ENCODE results near the gene DDX42. TPM values are rescaled to one million over a fixed set of nuclear protein-coding genes. Genes with fewer than 3 reads are reported as not detected.
A peak's percentile ranks its signal among the peaks of the same experiment; 100 is the strongest.

The DDX42 gene
- total and polyA plus RNA-seq, 2 of the 13 experiments (the other 11 are each of a cell fraction or from before 2014, with no cell fraction given): 87.2 to 92.9 TPM

DNA sequence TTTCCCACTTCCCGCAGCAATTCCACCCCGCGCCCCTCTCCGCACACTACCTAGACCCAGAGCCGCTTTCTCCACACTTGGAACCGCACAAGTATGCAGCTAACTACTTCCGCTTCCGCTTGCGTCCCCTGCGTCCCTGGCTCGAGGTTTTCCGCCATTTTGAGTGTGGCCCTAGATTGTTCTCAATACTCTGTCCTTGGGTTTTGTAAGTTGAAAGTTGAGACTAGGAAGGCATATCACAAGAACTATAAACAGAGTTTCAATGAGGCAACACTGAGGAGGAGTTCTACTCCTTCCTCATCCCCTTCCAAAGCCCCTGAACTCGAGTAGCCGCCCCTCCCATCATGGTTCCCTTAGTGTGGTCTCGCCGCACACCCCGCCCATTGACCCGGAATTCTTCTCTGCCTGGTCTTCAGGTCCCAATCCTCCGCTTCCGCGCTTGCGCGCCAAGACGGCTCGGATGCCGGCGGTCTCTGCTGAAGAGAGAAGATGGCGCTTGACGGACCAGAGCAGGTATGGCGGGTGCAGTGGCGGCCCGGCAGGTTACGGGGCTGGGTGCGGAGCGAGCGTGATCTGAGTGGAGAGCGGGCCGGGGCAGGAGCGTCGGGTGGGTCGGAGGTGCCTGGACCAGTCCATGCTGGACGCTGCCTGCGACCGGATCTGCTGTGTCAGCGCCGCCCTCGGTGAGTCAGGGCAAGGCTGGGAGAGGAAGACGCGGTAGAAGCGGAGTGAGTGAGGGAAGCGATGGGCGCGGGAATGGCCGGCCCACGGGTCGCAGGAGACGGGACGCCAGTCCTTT is 53.2 kb downstream of the DDX42 start, which contains the start of the genes FTSJ3 and PSMC5 (continued):
- TF ChIP-seq ZNF703 (CRISPR knock-in tag; IDR thresholded peaks at IDR 0.05; ENCODE audit: borderline replicate concordance): no peak
- TF ChIP-seq ZNF205 (CRISPR knock-in tag; IDR thresholded peaks at IDR 0.05): 0 out of 2 replicates have a peak, but pooled peaks have one; percentile 46
- no peak for TF ChIP-seq ZNF737 (CRISPR knock-in tag; IDR thresholded peaks at IDR 0.05; ENCODE audit: borderline replicate concordance)
- TF ChIP-seq, protein P1, sequence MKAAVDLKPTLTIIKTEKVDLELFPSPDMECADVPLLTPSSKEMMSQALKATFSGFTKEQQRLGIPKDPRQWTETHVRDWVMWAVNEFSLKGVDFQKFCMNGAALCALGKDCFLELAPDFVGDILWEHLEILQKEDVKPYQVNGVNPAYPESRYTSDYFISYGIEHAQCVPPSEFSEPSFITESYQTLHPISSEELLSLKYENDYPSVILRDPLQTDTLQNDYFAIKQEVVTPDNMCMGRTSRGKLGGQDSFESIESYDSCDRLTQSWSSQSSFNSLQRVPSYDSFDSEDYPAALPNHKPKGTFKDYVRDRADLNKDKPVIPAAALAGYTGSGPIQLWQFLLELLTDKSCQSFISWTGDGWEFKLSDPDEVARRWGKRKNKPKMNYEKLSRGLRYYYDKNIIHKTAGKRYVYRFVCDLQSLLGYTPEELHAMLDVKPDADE (CRISPR knock-in tag; IDR thresholded peaks at IDR 0.05): 0 out of 2 replicates have a peak, but pooled peaks have one; percentile 21
- TF ChIP-seq HOXD1 (CRISPR knock-in tag; IDR thresholded peaks at IDR 0.05): peak; percentile 77; the same call in 1 of the 2 replicates
- peak; percentile 77 for TF ChIP-seq HIVEP1 (CRISPR knock-in tag; IDR thresholded peaks at IDR 0.05)
- TF ChIP-seq, protein P2, sequence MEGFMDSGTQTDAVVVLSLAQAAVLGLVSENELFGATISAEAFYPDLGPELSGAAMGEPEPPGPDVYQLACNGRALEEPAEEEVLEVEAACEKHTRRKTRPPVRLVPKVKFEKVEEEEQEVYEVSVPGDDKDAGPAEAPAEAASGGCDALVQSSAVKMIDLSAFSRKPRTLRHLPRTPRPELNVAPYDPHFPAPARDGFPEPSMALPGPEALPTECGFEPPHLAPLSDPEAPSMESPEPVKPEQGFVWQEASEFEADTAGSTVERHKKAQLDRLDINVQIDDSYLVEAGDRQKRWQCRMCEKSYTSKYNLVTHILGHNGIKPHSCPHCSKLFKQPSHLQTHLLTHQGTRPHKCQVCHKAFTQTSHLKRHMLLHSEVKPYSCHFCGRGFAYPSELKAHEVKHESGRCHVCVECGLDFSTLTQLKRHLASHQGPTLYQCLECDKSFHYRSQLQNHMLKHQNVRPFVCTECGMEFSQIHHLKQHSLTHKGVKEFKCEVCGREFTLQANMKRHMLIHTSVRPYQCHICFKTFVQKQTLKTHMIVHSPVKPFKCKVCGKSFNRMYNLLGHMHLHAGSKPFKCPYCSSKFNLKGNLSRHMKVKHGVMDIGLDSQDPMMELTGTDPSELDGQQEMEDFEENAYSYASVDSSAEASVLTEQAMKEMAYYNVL (CRISPR knock-in tag; IDR thresholded peaks at IDR 0.05; ENCODE audit: borderline replicate concordance): peak; percentile 88
- TF ChIP-seq EHMT2 (IDR thresholded peaks at IDR 0.05; ENCODE audit: borderline replicate concordance, low read depth, low read length): peak; percentile 85; the same call in 1 of the 2 replicates
- peak; percentile 79 for TF ChIP-seq KDM4B (CRISPR knock-in tag; IDR thresholded peaks at IDR 0.05)
- TF ChIP-seq KAT2B (IDR thresholded peaks at IDR 0.05; ENCODE audit: borderline replicate concordance, low read depth, low read length): no peak
- peak; percentile 77; the same call in 1 of the 2 replicates for TF ChIP-seq MAF1 (CRISPR knock-in tag; IDR thresholded peaks at IDR 0.05; ENCODE audit: borderline replicate concordance)
- TF ChIP-seq RXRB (CRISPR knock-in tag; IDR thresholded peaks at IDR 0.05; ENCODE audit: borderline replicate concordance): peak; percentile 8
- peak; percentile 81; the same call in 1 of the 2 replicates for TF ChIP-seq ZNF768 (CRISPR knock-in tag; IDR thresholded peaks at IDR 0.05)
- peak; percentile 91; the same call in 1 of the 2 replicates for TF ChIP-seq ZNF678 (CRISPR knock-in tag; IDR thresholded peaks at IDR 0.05)
- no peak for TF ChIP-seq ZNF816 (CRISPR knock-in tag; IDR thresholded peaks at IDR 0.05; ENCODE audit: borderline replicate concordance)
- no peak for TF ChIP-seq ZNF30 (CRISPR knock-in tag; IDR thresholded peaks at IDR 0.05)
- no peak for TF ChIP-seq HMG20B (CRISPR knock-in tag; conservative IDR thresholded peaks at IDR 0.05)
- TF ChIP-seq ZSCAN30 (CRISPR knock-in tag; IDR thresholded peaks at IDR 0.05): 0 out of 2 replicates have a peak, but pooled peaks have one; percentile 73
- no peak for TF ChIP-seq RFX3 (CRISPR knock-in tag; IDR thresholded peaks at IDR 0.05)
- TF ChIP-seq ZNF256 (CRISPR knock-in tag; conservative IDR thresholded peaks at IDR 0.05): peak; percentile 91; the same call in 1 of the 2 replicates
- TF ChIP-seq ZNF317 (CRISPR knock-in tag; IDR thresholded peaks at IDR 0.05): peak; percentile 83; the same call in 1 of the 2 replicates
- no peak for TF ChIP-seq TCF12 (IDR thresholded peaks at IDR 0.05)
- peak; percentile 90; the same call in 1 of the 2 replicates for TF ChIP-seq TCF12 (CRISPR knock-in tag; IDR thresholded peaks at IDR 0.05)
- TF ChIP-seq ZC3H13 (CRISPR knock-in tag; IDR thresholded peaks at IDR 0.05): peak; percentile 86; the same call in 1 of the 2 replicates
- no peak for TF ChIP-seq IRX3 (CRISPR knock-in tag; IDR thresholded peaks at IDR 0.05; ENCODE audit: borderline replicate concordance, low read depth)
- peak; percentile 23; the same call in 1 of the 2 replicates for TF ChIP-seq SP5 (CRISPR knock-in tag; IDR thresholded peaks at IDR 0.05; ENCODE audit: borderline replicate concordance, low read depth)
- TF ChIP-seq GZF1 (CRISPR knock-in tag; IDR thresholded peaks at IDR 0.05): peak; percentile 84
- TF ChIP-seq SMARCC2 (IDR thresholded peaks at IDR 0.05): no peak
- TF ChIP-seq IKZF4 (CRISPR knock-in tag; IDR thresholded peaks at IDR 0.05; ENCODE audit: borderline replicate concordance, low read depth, not compliant biosample characterization): peak; percentile 72
